BE2C (cell line): ENCODE data around the gene TMEM273.

Experiments
- DNase-seq: peaks from one replicate; pipeline ENCODE4 v3.0.0-alpha.2; 2020
- H3K27me3 ChIP-seq: fragments of 250-450 bp; sonication (Bioruptor Pico); 2 replicates; pipeline ENCODE4 v1.5.1; 2020; ENCODE audit warnings: mild to moderate bottlenecking
- H3K36me3 ChIP-seq: fragments of 250-450 bp; sonication (Bioruptor Pico); 2 replicates; pipeline ENCODE4 v1.5.1; 2020; ENCODE audit warnings: mild to moderate bottlenecking
- H3K4me1 ChIP-seq: fragments of 250-450 bp; sonication (Bioruptor Pico); 2 replicates; pipeline ENCODE4 v1.5.1; 2020
- H3K4me3 ChIP-seq: 2 replicates; pipeline ENCODE4 v1.5.1; 2011; ENCODE audit warnings: low read depth, low read length
- H3K9me3 ChIP-seq: fragments of 250-450 bp; sonication (Bioruptor Pico); 2 replicates; pipeline ENCODE4 v1.5.1; 2020
- TF ChIP-seq, protein P1 (sequence below): IDR thresholded peaks from 2 replicates; pipeline ENCODE4 v1.5.1; 2012; ENCODE audit warnings: mild to moderate bottlenecking, low read depth, low read length

Gene TMEM273

DNA sequence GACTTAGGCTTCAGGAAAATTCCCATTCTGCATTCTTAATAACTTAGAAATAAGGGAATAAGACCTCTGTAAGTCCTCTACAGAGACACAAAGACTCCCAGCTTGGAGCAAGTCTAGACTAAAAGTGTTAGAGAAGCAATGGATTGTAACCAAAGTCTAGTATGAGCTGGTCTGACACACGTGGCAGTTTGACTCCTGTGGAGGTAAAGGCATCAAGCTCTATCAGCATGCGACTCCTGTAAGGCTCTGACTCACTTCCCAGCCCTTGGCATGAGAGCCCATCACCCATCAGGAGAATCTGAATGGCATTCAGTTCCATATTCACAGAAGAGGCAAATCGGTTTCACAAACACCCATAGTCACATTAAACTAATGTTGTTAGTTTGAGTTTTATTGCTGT lies 68.4 kb downstream of the TMEM273 start:
- no peaks in the 10 kb centered on the region for H3K36me3 ChIP-seq
- no peaks in the 10 kb centered on the region for H3K4me1 ChIP-seq
- no peak overlapping the region for H3K4me3 ChIP-seq
- TF ChIP-seq, protein P1, sequence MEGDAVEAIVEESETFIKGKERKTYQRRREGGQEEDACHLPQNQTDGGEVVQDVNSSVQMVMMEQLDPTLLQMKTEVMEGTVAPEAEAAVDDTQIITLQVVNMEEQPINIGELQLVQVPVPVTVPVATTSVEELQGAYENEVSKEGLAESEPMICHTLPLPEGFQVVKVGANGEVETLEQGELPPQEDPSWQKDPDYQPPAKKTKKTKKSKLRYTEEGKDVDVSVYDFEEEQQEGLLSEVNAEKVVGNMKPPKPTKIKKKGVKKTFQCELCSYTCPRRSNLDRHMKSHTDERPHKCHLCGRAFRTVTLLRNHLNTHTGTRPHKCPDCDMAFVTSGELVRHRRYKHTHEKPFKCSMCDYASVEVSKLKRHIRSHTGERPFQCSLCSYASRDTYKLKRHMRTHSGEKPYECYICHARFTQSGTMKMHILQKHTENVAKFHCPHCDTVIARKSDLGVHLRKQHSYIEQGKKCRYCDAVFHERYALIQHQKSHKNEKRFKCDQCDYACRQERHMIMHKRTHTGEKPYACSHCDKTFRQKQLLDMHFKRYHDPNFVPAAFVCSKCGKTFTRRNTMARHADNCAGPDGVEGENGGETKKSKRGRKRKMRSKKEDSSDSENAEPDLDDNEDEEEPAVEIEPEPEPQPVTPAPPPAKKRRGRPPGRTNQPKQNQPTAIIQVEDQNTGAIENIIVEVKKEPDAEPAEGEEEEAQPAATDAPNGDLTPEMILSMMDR: no peak
- no peaks in the 10 kb centered on the region for H3K9me3 ChIP-seq
- H3K27me3 ChIP-seq: peaks cover 3% of the 10 kb centered on the region; the same call in 1 of the 2 replicates
- no peak for DNase-seq

- no peaks in the 10 kb centered on the region for H3K36me3 ChIP-seq
- peaks cover 5% of the 10 kb centered on the region; the same call in 1 of the 2 replicates for H3K27me3 ChIP-seq
- H3K9me3 ChIP-seq: no peaks in the 10 kb centered on the region
- H3K4me1 ChIP-seq: no peaks in the 10 kb centered on the region
- DNase-seq: no peak
- TF ChIP-seq, protein P1: no peak
- no peak overlapping the region for H3K4me3 ChIP-seq
Observed at GRCh38 chr10:49118430-49119074, 69.6 kb downstream of the TMEM273 start.

DNA sequence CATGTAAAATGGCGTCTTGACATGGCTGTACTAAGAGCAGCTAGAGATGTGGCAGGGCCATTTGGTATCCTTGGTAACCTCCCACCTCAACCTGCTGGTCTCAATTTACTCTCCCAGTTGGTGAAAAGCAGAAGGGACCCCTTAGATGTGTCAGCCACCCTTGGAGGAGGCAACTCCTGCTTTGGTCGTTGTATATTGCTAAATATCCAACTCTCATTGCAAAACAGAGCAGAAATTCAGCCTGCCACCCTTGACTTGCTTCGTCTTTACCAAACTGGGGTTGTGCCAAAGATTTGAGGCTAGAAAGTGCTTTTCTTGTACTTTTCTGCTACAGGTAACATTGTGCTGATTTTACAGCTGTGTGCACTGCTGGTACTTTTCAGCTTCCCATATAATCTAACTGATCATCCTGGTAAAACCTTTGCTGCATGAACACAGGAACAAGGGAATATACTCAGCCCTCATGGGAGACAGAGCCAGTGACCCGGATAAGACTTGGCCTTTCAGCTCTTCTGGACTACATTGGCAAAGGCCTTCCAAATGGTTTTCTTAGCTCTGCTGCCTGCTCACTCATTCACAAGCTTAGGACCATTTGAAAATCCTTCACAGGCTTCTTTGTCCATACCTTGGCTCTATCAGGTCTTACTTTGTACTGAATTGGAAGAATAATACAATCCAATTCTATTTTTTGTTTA lies 70.7 kb downstream of the TMEM273 start:
- no peak overlapping the region for H3K4me3 ChIP-seq
- no peaks in the 10 kb centered on the region for H3K9me3 ChIP-seq
- no peaks in the 10 kb centered on the region for H3K36me3 ChIP-seq
- no peaks in the 10 kb centered on the region for H3K4me1 ChIP-seq
- DNase-seq: no peak
- TF ChIP-seq, protein P1: no peak
- peaks cover 5% of the 10 kb centered on the region; the same call in 1 of the 2 replicates for H3K27me3 ChIP-seq

- Histone ChIP-seq H3K9me3 (no peaks in the 10 kb centered on the region), H3K27me3 (peaks cover 5% of the 10 kb centered on the region; the same call in 1 of the 2 replicates), H3K4me1 (no peaks in the 10 kb centered on the region), H3K4me3 (no peak overlapping the region), H3K36me3 (no peaks in the 10 kb centered on the region)
- no peak for DNase-seq
- TF ChIP-seq, protein P1: no peak
Observed at GRCh38 chr10:49116509-49117375, 71.4 kb downstream of the TMEM273 start.

- Histone ChIP-seq H3K4me3 (no peak overlapping the region), H3K4me1 (no peaks in the 10 kb centered on the region), H3K36me3 (no peaks in the 10 kb centered on the region), H3K27me3 (peaks cover 5% of the 10 kb centered on the region; the same call in 1 of the 2 replicates), H3K9me3 (no peaks in the 10 kb centered on the region)
- TF ChIP-seq, protein P1: no peak
- no peak for DNase-seq
Observed at GRCh38 chr10:49115796-49116508, 72.2 kb downstream of the TMEM273 start.
